NOMO-1 treated with DMSO at 0.1 percent for 48 hours (cell line): ENCODE results near the gene LRP1.

ENCODE experiments used
- DNase-seq: peaks from one replicate; lab custom pipeline; 2025; ENCODE audit not compliant: unreplicated experiment; lab: John Stamatoyannopoulos, UW

The LRP1 gene

DNA sequence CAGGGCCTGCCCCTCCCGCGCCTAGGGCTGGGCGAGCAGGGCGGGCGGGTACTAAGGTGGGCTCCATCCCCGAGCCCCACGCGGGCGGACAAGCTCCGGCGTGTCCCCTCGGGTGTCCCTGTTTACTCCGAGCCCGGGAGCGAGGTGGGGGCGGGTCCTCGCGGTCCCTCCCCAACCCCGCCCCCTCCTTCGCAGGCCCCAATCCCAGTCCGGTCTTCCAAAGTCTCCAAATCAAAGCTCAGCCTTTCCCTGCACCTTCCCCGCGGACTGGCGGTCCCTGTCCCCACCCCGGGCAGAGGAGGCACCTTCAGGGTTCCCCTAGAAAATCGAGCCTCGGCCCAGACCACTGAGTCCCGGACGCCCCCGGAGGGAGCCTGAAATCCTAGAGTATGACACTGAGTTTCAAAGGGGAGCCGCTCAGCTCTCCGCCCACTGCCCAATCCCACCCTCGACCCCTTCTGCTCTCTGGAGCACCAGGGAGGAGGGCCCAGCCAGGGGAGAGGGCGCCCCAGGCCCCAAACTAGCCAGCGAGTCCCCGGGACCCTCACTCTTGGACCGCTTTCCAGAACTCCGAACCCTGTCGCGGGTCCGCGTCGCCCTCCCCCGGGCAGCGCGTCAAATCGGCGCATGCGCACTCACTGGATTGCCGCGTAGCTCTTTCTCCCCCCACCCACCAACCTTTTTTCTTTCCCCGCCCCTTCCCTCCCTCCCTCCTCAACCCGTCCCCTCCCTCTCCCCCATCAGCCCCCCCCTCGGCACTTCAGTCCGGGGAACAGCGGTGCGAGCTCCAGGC, at the start of gene LRP1:
Gene LRP1, plus strand, starts transcription at position 758 of the 793 bp plus-strand sequence. CDS start 482 bp downstream, outside the sequence.
- peak; percentile 36 for DNase-seq

DNA sequence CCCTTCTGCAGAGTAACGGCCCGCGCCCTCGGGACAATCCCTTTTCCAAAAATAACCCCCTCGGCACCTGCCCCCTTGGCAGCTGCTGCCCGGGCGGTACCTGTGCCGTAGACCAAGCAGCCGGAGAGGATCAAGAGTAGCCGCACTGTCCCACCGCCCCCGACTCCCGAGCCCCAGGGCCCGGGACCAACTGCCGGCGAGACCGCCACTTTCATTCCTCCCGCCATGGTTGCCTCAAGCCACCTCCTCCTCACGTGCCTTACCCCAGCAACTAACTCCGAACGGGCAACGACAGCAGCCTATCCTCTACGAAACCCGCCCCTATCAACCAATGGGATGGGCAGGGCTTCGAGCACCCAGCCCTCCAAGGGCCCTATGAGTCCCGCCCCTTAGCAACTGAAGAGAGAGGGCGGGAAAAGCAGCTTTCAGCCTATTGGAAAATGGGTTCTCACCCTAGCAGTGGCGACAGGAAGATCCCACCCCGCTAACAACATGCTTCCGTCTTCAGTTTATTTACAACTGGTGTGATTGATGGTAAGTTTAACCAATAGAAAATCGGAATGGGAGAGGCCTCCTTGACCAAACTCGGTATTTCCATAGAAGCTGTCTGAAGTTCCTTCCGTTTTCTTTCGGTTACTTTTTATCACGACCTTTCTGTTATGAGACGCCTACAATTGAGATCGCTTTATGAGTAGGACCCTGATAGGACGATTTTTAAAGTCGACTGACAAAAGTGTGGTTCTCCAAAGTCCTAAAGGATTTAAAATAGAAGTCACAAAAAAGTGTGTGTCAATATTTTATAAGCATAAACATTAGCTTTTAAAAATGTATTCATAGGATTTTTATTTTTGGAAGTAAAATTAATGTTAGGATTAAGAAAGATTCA, 49.5 kb upstream of the LRP1 start, which contains the start of gene NEMP1:
Gene NEMP1, minus strand, starts transcription at position 273 of the 886 bp plus-strand sequence. Its CDS starts 46 bp downstream, at position 227.
- DNase-seq: peak; percentile 100

DNA sequence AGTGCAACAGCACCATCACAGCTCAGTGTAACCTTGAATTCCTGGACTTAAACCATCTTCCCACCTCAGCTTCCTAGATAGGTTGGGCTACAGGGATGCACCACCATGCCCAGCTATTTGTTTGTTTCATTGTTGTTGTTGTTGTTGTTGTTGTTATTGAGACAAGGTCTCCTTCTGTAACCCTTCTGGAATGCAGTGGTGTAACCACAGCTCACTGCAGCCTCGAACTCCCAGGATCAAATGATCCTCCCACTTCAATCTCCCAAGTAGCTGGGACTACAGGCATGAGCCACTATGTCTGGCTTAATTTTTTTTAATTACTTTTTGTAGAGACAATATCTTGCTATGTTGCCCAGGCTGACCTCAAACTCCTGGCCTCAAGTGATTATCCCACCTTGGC, 48.5 kb upstream of the LRP1 start:
- DNase-seq: no peak

DNA sequence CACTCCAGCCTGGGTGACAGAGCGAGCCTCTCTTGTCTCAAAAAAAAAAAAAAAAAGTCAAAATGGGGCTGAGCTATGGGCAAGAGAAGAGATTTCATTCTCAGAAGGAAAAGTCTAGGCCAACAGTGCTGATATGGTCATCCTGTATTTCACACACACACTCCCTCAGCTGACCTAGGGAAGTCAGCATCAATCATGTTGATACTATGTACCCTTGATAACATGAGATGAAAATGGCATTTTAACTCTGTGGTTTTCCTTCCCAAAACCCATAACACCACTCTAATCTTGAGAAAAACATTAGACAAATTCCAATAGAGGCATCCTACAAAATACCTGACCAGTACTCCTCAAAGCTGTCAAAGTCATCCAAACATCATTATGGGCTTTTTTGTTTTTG, 47.4 kb upstream of the LRP1 start:
- no peak for DNase-seq

DNA sequence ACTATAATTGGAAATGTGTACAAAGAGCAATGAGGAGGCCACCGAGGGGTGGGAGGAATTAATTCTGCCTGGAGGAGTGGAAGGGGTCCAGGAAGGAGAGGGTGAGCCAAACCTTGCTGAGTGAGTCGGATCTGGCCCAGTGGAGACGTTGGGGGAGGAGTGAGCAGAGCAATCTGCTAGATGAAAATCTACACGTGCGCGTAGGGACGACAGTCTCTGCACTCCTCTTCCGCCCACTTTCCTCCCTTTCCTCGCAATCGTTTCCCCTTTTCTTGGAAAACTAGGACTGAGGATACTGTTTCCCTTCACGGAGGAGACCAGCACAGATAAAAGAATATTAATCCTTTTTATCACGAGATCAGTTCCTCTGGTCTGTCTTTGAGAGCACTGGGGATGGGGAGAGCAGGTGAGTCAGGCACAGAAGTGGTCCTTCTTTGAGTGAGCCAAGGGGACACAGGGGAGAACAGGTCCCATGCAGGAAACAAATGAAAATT, 42.2 kb upstream of the LRP1 start:
- no peak for DNase-seq

DNA sequence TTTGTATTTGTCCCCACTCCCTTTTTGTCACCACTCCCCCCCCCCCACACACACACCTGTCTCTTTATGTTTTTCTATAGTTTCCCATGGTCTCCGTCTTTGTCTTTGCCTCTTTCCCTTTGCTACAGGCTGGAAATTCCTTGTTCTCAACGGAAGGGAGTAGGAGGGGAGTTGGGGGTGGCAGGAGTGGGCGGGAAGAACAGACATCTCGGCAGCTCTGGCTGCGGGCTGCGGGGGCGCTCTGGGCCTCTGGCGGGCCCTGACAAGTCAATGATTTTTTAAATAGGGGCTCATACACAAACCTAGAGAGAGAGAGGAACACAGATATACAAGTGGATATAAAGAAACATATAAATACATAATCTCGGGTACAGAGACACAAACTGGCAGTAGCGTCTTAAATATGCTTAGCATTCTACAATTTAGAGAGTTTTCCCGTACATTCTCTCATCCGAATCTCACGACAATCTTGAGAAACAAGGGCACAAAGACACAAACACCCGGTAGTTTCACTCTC, 41.7 kb upstream of the LRP1 start:
- no peak for DNase-seq

DNA sequence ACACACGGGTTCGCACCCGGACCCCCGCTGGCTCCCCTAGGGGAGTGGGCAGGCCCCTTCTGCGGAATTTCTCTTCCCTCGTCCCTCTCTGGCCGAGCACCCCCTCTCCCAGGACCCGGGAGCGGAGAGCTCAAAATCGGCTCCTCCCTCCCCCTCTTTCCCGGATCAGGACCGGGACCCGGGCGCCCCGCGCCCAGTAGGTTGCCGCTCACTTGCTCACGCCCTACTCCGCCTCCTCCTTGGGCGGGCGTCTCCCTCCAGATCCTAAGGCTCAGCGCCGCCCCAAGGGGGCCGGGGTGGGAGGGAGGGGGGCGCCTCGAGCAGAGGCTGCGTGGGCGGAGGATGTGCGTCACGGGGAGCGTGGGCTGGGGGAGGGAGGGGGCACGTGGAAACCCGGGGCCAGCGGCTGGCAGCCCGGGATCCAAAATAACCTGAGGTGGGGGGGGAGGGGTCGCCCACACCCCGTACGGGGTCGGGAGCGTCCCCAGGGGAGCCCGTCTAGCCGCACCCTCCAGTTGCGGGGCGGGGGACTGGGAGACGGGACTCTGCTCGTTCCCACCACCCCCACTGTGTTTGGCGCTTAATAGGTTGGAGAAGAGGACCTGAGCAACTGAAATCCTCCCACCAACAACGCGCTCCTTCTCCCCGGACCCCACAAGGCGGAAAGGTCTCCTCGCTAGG, 41.1 kb upstream of the LRP1 start:
- peak; percentile 63 for DNase-seq

DNA sequence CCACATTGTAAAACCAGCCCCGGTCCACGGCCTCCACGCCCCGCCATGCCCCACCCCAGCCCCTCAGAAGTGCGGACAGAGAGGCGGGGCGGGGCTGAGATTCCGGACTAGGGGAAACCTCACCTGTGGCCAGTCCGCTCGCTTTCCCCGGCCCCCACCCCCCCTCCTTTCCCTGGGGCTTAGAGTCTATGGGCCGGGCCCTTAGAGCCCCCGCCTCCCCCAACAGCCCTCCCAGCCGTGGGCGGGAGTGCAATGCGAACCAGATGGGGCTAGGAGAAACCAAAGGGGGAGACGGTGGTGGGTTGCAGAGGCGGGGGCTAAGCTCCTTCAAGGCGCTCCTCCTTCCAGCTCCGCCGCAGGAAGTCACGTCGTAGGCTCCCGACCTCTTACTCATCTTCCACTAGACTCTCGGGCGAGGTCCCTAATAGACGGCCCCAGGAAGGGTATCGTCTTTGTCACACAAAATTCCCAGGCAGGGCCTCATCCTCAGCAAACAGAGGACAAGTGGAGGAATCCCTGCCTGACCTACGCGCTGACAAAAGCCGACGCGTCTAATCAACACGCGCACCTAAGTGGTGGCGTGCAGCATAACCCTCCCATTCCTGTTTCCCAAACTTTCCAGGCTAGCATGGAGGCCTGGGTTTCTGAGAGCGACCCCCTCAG, 40.5 kb upstream of the LRP1 start:
- DNase-seq: peak; percentile 50

DNA sequence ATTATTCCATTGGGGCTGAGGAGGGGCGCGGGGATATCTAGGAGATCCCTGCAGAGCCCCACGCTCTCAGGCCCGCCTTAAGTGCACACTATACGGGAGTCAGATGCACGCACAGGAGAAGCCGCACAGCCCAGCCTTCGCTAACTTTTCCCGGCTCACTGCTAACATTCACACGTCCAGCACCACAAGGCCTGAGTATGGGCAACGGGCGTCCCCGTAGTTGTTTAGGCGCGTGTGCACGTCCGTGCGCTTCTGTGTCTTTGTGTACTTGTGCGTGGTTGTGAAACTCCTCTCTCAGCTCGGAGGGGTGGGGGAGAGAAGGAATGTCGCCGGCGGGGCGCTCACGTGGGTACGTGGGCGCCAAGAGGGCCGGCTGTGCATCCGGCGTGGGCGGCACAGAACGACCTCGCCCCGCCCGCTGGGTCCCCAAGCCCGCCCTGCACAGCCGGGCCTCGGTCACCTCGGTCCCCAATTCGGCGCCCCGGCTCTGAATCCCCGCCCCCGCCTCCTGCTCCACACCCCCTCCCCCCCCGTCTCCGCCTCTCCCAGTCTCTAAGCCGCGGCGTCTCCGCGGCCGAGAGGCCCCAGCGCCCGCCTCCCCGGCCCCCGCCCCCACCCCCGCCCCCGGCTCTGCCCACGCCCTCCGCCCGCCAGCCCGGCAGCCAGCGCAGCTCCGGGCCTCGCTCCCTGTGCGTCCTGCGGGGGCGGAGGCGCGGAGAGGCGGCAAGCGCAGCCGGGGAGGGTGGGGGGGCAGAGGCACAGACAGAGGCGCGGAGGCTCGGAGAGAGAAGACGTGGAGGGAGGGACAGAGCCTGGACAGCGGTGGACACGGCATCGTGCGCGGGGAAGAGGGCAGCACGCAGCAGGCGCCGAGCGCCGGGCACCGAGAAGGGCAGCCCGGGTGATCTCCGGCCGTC, 39.7 kb upstream of the LRP1 start, which contains the start of gene NAB2:
Gene NAB2, plus strand, starts transcription at position 761 of the 917 bp plus-strand sequence. CDS start 158 bp downstream, outside the sequence.
- peak; percentile 95 for DNase-seq

DNA sequence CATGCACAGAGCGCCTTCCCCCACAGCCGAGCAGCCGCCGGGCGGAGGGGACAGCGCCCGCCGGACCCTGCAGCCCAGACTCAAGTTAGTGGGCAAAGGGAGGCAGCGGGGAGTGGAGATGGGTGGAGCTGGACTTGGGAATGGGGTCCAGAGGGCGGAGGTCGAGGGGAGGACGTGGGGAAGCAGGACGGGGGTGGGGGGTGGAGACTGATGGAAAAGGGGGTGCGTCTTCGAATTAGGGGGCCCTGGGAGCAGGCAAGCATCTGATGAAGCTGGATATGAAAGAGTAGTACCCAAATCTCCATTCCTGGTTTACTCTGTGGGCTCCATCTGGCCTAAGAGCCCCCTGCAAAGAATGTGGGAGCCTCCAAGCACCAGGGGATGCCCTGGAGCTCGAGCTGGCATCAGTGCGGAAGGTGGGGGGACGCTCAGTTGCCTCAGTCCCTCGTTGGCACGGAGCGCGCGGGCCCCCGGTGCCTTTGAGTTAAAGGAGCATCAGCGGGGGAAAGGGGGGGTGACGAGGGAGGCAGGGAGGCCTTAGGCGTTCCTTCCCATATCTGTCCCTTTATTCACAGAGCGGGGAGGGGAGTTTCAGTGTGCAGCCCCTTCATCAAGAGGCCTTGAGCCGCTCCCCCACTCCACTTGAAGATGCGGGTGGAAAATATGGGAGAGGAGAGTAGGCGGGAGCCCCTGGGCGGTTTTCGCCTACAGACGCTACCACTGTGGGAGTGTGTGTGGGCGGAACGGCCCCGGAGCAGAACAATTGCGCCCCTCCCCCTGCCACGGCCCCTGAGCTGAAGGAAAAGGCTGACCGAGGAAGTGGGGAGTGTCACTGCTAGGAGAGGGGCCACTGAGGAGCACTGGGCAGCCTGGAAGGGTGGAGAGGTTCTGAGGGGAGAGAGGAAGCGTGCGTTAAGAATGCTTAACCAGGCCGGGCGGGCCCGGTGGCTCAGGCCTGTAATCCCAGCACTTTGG, 38.7 kb upstream of the LRP1 start:
- DNase-seq: peak; percentile 53

DNA sequence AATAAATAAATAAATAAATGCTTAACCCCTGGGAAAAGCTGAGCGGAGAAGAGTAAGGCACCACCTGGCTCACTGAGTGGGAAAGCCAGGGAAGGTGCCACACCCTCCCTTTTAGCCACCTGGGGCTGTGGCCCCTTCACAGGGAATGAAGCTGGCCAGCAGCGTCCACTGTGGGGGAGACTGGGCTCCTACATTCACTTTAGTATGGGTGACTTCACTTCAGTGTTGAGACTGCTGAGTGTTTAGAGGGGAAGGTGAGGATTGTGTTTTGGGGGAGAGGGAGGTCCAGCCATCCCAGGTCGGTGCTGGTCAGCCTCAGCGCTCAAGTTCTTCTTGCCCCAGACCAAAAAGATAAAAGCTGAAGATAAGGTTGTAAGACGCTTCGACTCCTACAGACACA, 37.8 kb upstream of the LRP1 start:
- DNase-seq: no peak

DNA sequence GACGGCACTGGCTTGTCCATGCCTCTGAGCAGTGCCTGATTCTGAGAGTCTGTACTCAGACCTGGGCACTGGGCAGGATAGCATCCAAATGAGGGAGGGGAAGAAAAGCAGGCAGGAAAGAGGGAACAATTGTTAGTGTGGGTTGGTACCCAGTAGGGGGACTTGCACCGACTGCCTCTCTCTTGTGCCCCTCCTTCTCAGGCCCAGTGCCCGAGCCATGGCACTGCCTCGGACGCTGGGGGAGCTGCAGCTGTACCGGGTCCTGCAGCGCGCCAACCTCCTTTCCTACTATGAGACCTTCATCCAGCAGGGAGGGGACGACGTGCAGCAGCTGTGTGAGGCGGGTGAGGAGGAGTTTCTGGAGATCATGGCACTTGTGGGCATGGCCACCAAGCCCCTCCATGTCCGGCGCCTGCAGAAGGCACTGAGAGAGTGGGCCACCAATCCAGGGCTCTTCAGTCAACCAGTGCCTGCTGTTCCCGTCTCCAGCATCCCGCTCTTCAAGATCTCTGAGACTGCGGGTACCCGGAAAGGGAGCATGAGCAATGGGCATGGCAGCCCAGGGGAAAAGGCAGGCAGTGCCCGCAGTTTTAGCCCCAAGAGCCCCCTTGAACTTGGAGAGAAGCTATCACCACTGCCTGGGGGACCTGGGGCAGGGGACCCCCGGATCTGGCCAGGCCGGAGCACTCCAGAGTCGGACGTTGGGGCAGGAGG, 37.2 kb upstream of the LRP1 start:
- DNase-seq: no peak

DNA sequence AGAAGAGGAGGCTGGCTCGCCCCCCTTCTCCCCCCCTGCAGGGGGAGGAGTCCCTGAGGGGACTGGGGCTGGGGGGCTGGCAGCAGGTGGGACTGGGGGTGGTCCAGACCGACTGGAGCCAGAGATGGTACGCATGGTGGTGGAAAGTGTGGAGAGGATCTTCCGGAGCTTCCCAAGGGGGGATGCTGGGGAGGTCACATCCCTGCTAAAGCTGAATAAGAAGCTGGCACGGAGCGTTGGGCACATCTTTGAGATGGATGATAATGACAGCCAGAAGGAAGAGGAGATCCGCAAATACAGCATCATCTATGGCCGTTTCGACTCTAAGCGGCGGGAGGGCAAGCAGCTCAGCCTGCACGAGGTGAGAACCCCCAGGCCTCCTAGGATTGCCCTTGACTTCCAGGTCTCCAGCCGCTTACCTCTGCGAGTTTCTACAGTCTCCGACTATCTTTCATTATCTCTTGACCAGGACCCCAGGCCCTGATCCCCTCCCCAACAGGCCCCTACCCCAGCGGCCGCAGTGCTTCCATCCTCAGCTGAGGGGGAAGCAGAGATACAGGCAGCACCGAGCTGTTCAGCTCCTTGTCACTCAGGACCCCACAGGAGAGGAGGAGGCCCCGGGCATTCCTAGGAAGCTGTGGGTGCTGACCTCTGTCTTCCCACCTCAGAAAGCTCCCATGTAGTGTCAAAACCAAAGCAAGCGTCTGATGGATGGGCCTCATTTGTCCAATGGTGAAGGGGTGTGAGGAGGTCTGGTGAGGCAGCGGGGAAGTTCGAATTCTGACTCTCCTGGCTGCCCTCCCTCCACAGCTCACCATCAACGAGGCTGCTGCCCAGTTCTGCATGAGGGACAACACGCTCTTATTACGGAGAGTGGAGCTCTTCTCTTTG, 36.4 kb upstream of the LRP1 start:
- DNase-seq: no peak

DNA sequence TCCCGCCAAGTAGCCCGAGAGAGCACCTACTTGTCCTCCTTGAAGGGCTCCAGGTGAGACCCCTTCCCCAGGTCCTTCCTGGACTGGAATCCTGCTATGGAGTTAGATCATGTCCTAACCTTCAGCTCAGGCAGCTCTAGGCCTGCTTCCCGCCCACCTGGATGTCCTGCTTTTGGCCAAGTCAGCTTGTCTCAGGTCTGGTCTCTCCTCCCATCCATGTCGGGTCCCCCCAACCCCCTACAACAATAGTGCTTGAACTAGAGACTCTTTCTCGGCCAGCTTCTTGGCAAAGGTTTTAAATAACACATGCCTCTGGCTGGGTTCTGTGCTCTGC, 35.8 kb upstream of the LRP1 start:
- DNase-seq: no peak

DNA sequence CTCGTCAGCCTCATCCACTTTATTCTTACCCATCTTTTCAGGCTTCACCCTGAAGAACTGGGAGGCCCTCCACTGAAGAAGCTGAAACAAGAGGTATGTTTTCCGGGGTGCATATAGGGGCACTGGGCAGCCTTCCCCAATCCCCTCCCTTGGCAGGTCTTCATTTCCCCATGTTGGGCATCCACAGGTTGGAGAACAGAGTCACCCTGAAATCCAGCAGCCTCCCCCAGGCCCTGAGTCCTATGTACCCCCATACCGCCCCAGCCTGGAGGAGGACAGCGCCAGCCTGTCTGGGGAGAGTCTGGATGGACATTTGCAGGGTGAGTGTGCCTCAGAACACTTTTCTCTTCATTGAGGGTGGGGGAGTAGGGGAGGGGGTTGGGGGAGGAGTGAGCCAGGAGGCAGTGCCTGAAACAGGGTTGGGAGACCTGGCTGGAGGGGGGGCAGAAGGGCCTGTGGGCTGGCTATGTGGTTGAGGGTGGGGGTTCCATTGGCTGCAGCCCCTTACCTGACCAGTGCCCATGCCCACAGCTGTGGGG, 35.3 kb upstream of the LRP1 start:
- DNase-seq: no peak
